H9 (cell line): ENCODE data around the gene WDR6. TPM values are rescaled to one million over a fixed set of nuclear protein-coding genes. Genes with fewer than 3 reads are reported as not detected.

Experiments used
- DNase-seq: peaks from one replicate; pipeline ENCODE4 v3.0.0-alpha.2; 2017
- H2AFZ ChIP-seq: one replicate; pipeline ENCODE4 v1.6.1; 2013; ENCODE audit warnings: mild to moderate bottlenecking, low read length, control low read depth, moderate library complexity
- H2AK5ac ChIP-seq: 2 replicates; pipeline ENCODE4 v1.6.1; 2013; ENCODE audit warnings: low read length, control low read depth, mixed read lengths; ENCODE audit not compliant: insufficient read length
- H2BK120ac ChIP-seq: one replicate; pipeline ENCODE4 v1.6.1; 2013; ENCODE audit warnings: low read depth, mild to moderate bottlenecking, low read length, control low read depth, inconsistent platforms; ENCODE audit not compliant: poor library complexity, severe bottlenecking
- H2BK12ac ChIP-seq: 2 replicates; pipeline ENCODE4 v1.6.1; 2013; ENCODE audit warnings: low read length, control low read depth, mixed read lengths, low read depth; ENCODE audit not compliant: insufficient read length
- H2BK15ac ChIP-seq: 2 replicates; pipeline ENCODE4 v1.6.1; 2013; ENCODE audit warnings: low read depth, low read length, control low read depth
- H2BK20ac ChIP-seq: one replicate; pipeline ENCODE4 v1.6.1; 2013; ENCODE audit warnings: low read depth, mild to moderate bottlenecking, low read length, control low read depth, inconsistent platforms; ENCODE audit not compliant: poor library complexity, severe bottlenecking
- H2BK5ac ChIP-seq: 2 replicates; pipeline ENCODE4 v1.6.1; 2013; ENCODE audit warnings: low read length, control low read depth, mixed read lengths; ENCODE audit not compliant: insufficient read length
- H3K14ac ChIP-seq: 2 replicates; pipeline ENCODE4 v1.6.1; 2013; ENCODE audit warnings: low read length, control low read depth; ENCODE audit not compliant: insufficient read depth
- H3K18ac ChIP-seq: 2 replicates; pipeline ENCODE4 v1.6.1; 2013; ENCODE audit warnings: low read depth, mild to moderate bottlenecking, mixed read lengths, low read length, control low read depth; ENCODE audit not compliant: insufficient read length
- H3K23ac ChIP-seq: 2 replicates; pipeline ENCODE4 v1.6.1; 2013; ENCODE audit warnings: low read length, control low read depth, mixed read lengths, low read depth; ENCODE audit not compliant: insufficient read length
- H3K23me2 ChIP-seq: 2 replicates; pipeline ENCODE4 v1.6.1; 2013; ENCODE audit warnings: low read depth, mild to moderate bottlenecking, mixed read lengths, low read length, control low read depth; ENCODE audit not compliant: insufficient read length, poor library complexity, severe bottlenecking
- H3K27ac ChIP-seq: 2 replicates; pipeline ENCODE4 v1.5.1; 2013; ENCODE audit warnings: low read length, control low read depth, mixed read lengths, low read depth; ENCODE audit not compliant: insufficient read length
- H3K27me3 ChIP-seq: 2 replicates; pipeline ENCODE4 v1.6.1; 2013; ENCODE audit warnings: low read length, control low read depth, inconsistent platforms; ENCODE audit not compliant: insufficient read depth
- H3K4ac ChIP-seq: 2 replicates; pipeline ENCODE4 v1.6.1; 2013; ENCODE audit warnings: low read depth, mild to moderate bottlenecking, control low read depth, inconsistent platforms, low read length, moderate library complexity
- H3K4me1 ChIP-seq: 2 replicates; pipeline ENCODE4 v1.6.1; 2013; ENCODE audit warnings: low read length, control low read depth, inconsistent platforms; ENCODE audit not compliant: insufficient read depth
- H3K4me2 ChIP-seq: 2 replicates; pipeline ENCODE4 v1.6.1; 2013; ENCODE audit warnings: low read length, control low read depth, mixed read lengths; ENCODE audit not compliant: insufficient read length, insufficient read depth
- H3K56ac ChIP-seq: 2 replicates; pipeline ENCODE4 v1.6.1; 2013; ENCODE audit warnings: low read depth, mild to moderate bottlenecking, mixed read lengths, low read length, control low read depth; ENCODE audit not compliant: insufficient read length
- H3K79me1 ChIP-seq: 2 replicates; pipeline ENCODE4 v1.6.1; 2013; ENCODE audit warnings: low read depth, mild to moderate bottlenecking, moderate library complexity, low read length, control low read depth, inconsistent platforms; ENCODE audit not compliant: insufficient read depth, poor library complexity, severe bottlenecking
- H3K79me2 ChIP-seq: 2 replicates; pipeline ENCODE4 v1.6.1; 2013; ENCODE audit warnings: low read length, control low read depth, inconsistent platforms; ENCODE audit not compliant: insufficient read depth
- H3K9ac ChIP-seq: 2 replicates; pipeline ENCODE4 v1.6.1; 2013; ENCODE audit warnings: low read length, control low read depth, mixed read lengths; ENCODE audit not compliant: insufficient read length; ENCODE audit errors: extremely low read depth
- H3K9me3 ChIP-seq: one replicate; pipeline ENCODE4 v1.6.1; 2013; ENCODE audit warnings: low read depth, low read length, inconsistent platforms; ENCODE audit not compliant: control insufficient read depth
- H3T11ph ChIP-seq: one replicate; pipeline ENCODE4 v1.6.1; 2013; ENCODE audit warnings: mild to moderate bottlenecking, low read length, control low read depth, inconsistent platforms
- H4K20me1 ChIP-seq: one replicate; pipeline ENCODE4 v1.6.1; 2013; ENCODE audit not compliant: control insufficient read depth, insufficient read length, insufficient read depth
- H4K5ac ChIP-seq: 2 replicates; pipeline ENCODE4 v1.6.1; 2013; ENCODE audit warnings: low read depth, mild to moderate bottlenecking, mixed read lengths, low read length, control low read depth; ENCODE audit not compliant: insufficient read length
- H4K8ac ChIP-seq: replicated peaks from 2 replicates; pipeline ENCODE4 v1.6.1; 2013; ENCODE audit warnings: low read length, control low read depth, mixed read lengths, low read depth; ENCODE audit not compliant: insufficient read length
- H4K91ac ChIP-seq: 2 replicates; pipeline ENCODE4 v1.6.1; 2013; ENCODE audit warnings: low read depth, mild to moderate bottlenecking, moderate library complexity, mixed read lengths, low read length, control low read depth; ENCODE audit not compliant: insufficient read length
- H3K27ac Mint-ChIP-seq, 3 experiments: 2 replicates in 2 of 3; 3 replicates in 1 of 3; pipeline ENCODE4 v1.8.0; 2020 to 2021; ENCODE audit warnings: mixed read lengths in 3 of 3, mild to moderate bottlenecking in 1 of 3, moderate library complexity in 1 of 3
- H3K27me3 Mint-ChIP-seq: 2 replicates; pipeline ENCODE4 v1.8.0; 2021; ENCODE audit warnings: low read depth, mild to moderate bottlenecking, moderate library complexity, mixed read lengths
- H3K36me3 Mint-ChIP-seq, 3 experiments: 2 replicates in 2 of 3; 3 replicates in 1 of 3; pipeline ENCODE4 v1.8.0; 2020 to 2021; ENCODE audit warnings: low read depth in 3 of 3, mixed read lengths in 3 of 3; ENCODE audit not compliant: insufficient read depth in 1 of 3
- H3K4me1 Mint-ChIP-seq, 2 experiments: 2 replicates each; pipeline ENCODE4 v1.8.0; 2020; ENCODE audit warnings: mixed read lengths in 2 of 2
- H3K4me3 Mint-ChIP-seq, 2 experiments: 2 replicates in 1 of 2; 3 replicates in 1 of 2; pipeline ENCODE4 v1.8.0; 2020 to 2021; ENCODE audit warnings: mild to moderate bottlenecking in 2 of 2, mixed read lengths in 2 of 2, moderate library complexity in 1 of 2
- H3K9me3 Mint-ChIP-seq, 2 experiments: 2 replicates in 1 of 2; 3 replicates in 1 of 2; pipeline ENCODE4 v1.8.0; 2020; ENCODE audit warnings: mild to moderate bottlenecking in 2 of 2, mixed read lengths in 2 of 2, moderate library complexity in 1 of 2
- WGBS: extraction: QIAGEN DNeasy Blood & Tissue Kit; methylation state at CpG from one replicate; pipeline ENCODE4 v1.1.7; 2013; ENCODE audit warnings: missing lambda C conversion rate, low lambda C conversion rate, mixed read lengths; ENCODE audit not compliant: insufficient read length; ENCODE audit errors: extremely low coverage; 5-methylcytosine and 5-hydroxymethylcytosine counted together
- total RNA-seq: library from RNA; stranded (reverse); gene quantifications from 2 replicates; pipeline ENCODE4 v1.2.1, GENCODE V29; 2021
- TF ChIP-seq, protein P1 (sequence below): fragments of 200-600 bp; sonication (generic); conservative IDR thresholded peaks from 3 replicates; pipeline ENCODE4 v1.8.0; 2021; ENCODE audit warnings: antibody characterized with exemption, mild to moderate bottlenecking

The WDR6 gene
- total RNA-seq, 1 experiment from 2014 or later, result 298 TPM

DNA sequence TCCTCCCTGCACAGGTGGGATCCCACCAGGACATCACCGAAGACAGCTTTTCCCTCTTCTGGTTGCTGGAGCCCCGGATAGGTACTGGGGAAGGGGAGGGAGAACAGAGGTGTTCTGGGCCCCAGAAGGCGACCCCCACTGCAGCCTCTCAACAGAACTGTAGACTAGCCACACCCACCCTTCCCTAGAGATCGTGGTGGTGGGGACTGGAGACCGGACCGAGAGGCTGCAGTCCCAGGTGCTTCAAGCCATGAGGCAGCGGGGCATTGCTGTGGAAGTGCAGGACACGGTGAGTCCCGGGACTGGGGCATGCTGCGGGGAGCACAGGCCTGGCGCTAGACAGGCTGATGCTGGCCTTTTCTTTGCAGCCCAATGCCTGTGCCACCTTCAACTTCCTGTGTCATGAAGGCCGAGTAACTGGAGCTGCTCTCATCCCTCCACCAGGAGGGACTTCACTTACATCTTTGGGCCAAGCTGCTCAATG lies 15.5 kb downstream of the WDR6 start:
- no peak overlapping the region for H2BK5ac ChIP-seq
- no peak overlapping the region for H3K4ac ChIP-seq
- H3K4me1 ChIP-seq, result no peaks in the 10 kb centered on the region
- H3K79me2 ChIP-seq, result no peaks in the 10 kb centered on the region
- no peak for DNase-seq
- peak overlapping the region; percentile 85 for H3K18ac ChIP-seq
- H4K20me1 ChIP-seq, result peaks cover 5% of the 10 kb centered on the region
- no peak overlapping the region for H3K23ac ChIP-seq
- no peak overlapping the region for H2AFZ ChIP-seq
- no peak overlapping the region for H4K8ac ChIP-seq
- TF ChIP-seq, protein P1, sequence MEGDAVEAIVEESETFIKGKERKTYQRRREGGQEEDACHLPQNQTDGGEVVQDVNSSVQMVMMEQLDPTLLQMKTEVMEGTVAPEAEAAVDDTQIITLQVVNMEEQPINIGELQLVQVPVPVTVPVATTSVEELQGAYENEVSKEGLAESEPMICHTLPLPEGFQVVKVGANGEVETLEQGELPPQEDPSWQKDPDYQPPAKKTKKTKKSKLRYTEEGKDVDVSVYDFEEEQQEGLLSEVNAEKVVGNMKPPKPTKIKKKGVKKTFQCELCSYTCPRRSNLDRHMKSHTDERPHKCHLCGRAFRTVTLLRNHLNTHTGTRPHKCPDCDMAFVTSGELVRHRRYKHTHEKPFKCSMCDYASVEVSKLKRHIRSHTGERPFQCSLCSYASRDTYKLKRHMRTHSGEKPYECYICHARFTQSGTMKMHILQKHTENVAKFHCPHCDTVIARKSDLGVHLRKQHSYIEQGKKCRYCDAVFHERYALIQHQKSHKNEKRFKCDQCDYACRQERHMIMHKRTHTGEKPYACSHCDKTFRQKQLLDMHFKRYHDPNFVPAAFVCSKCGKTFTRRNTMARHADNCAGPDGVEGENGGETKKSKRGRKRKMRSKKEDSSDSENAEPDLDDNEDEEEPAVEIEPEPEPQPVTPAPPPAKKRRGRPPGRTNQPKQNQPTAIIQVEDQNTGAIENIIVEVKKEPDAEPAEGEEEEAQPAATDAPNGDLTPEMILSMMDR, result no peak
- Mint-ChIP-seq H3K27me3 (no peaks in the 10 kb centered on the region; the same call in 1 of the 2 replicates), H3K9me3 (no peaks in the 10 kb centered on the region), H3K27ac (peak overlapping the region; percentile 95 to 98 (median 95)), H3K4me1 (peaks cover 22 to 27% of the 10 kb centered on the region in 2 experiments), H3K36me3 (peaks cover 43 to 53% (median 52%) of the 10 kb centered on the region in 3 experiments), H3K4me3 (peak overlapping the region; percentile 91 to 95)
- no peak overlapping the region for H2BK15ac ChIP-seq
- no peak overlapping the region for H4K91ac ChIP-seq
- H3K27me3 ChIP-seq, result no peaks in the 10 kb centered on the region
- H2AK5ac ChIP-seq, result no peak overlapping the region
- H3K9ac ChIP-seq, result peak overlapping the region; percentile 90
- H3K4me2 ChIP-seq, result peak overlapping the region; percentile 88
- no peak overlapping the region for H3K56ac ChIP-seq
- no peak overlapping the region for H2BK120ac ChIP-seq
- no peak overlapping the region for H3T11ph ChIP-seq
- WGBS, result no CpG with 5 or more reads among the region's 12 CpGs
- peak overlapping the region; percentile 89; the same call in 1 of the 2 replicates for H3K14ac ChIP-seq
- H4K5ac ChIP-seq, result no peak overlapping the region
- H3K23me2 ChIP-seq, result peaks cover 21% of the 10 kb centered on the region
- H2BK12ac ChIP-seq, result no peak overlapping the region
- no peak overlapping the region for H2BK20ac ChIP-seq
- no peaks in the 10 kb centered on the region for H3K79me1 ChIP-seq
- H3K27ac ChIP-seq, result no peak overlapping the region
- no peaks in the 10 kb centered on the region for H3K9me3 ChIP-seq
